Measurements from ENCODE around the gene CNTD1.

The CNTD1 gene

GRCh38 chr17:42779936-42780850 is 18.5 kb upstream of the CNTD1 start, which contains the start of gene WNK4:
Gene WNK4, plus strand, starts transcription at chr17:42780610. Its CDS starts 89 bp downstream, at chr17:42780699.
- DNase-seq, result no peak

- DNase-seq, result no peak
Measured at GRCh38 chr17:42780851-42781638, 17.6 kb upstream of the CNTD1 start.

- DNase-seq, result no peak
Measured at GRCh38 chr17:42781639-42782165, 17.0 kb upstream of the CNTD1 start.

GRCh38 chr17:42782166-42783061 is 16.2 kb upstream of the CNTD1 start:
- no peak for DNase-seq

- no peak for DNase-seq
Measured at GRCh38 chr17:42783062-42783790, 15.4 kb upstream of the CNTD1 start.

- no peak for DNase-seq
Measured at GRCh38 chr17:42783791-42784138, 14.9 kb upstream of the CNTD1 start.

GRCh38 chr17:42784409-42784808 is 14.3 kb upstream of the CNTD1 start:
- DNase-seq, result no peak

GRCh38 chr17:42784811-42785592 is 13.7 kb upstream of the CNTD1 start:
- no peak for DNase-seq

- DNase-seq, result no peak
Measured at GRCh38 chr17:42787266-42787665, 11.4 kb upstream of the CNTD1 start.

GRCh38 chr17:42791948-42792347 is 6.7 kb upstream of the CNTD1 start:
- no peak for DNase-seq

GRCh38 chr17:42792545-42792944 is 6.1 kb upstream of the CNTD1 start:
- DNase-seq, result no peak

- no peak for DNase-seq
Measured at GRCh38 chr17:42795061-42795460, 3.6 kb upstream of the CNTD1 start.

- no peak for DNase-seq
Measured at GRCh38 chr17:42795465-42795864, 3.2 kb upstream of the CNTD1 start.

GRCh38 chr17:42796066-42796758 is 2.4 kb upstream of the CNTD1 start:
- no peak for DNase-seq

GRCh38 chr17:42797067-42798007 is 1.3 kb upstream of the CNTD1 start:
- no peak for DNase-seq

GRCh38 chr17:42798011-42798382 is 664 bp upstream of the CNTD1 start:
- DNase-seq, result no peak

GRCh38 chr17:42803074-42803883 is 4.6 kb downstream of the CNTD1 start:
- DNase-seq, result no peak

GRCh38 chr17:42804918-42805367 is 6.3 kb downstream of the CNTD1 start:
- DNase-seq, result no peak

Measured in AML-193 (cell line).